ENCODE results near the gene MAPT. TPM values are rescaled to one million over a fixed set of nuclear protein-coding genes. Genes with fewer than 3 reads are reported as not detected.

MAPT gene
- total and polyA plus RNA-seq, 2 of the 13 experiments (the other 11 are each of a cell fraction or from before 2014, with no cell fraction given): 2.1 to 2.8 TPM

GRCh38 chr17:45965812-45966211, 71.5 kb downstream of the MAPT start:
- Histone ChIP-seq H3K4me2 (ENCODE audit: low read depth, low read length) (no peak overlapping the region), H3K79me2 (ENCODE audit: insufficient read depth, low read length) (no peaks in the 10 kb centered on the region), H3K27me3 (ENCODE audit: control insufficient read depth in 1 of 2, insufficient read depth in 2 of 2, low read length in 2 of 2) (no peaks in the 10 kb centered on the region), H3K4me3 (replicated peaks in 1 of 3; ENCODE audit: insufficient read depth in 1 of 3, low read depth in 2 of 3, low read length in 3 of 3) (no peak overlapping the region), H2AFZ (ENCODE audit: low read length) (no peak overlapping the region), H3K9me3 (ENCODE audit: low read length) (no peaks in the 10 kb centered on the region), H3K27ac (ENCODE audit: extremely low read length, insufficient read depth, low read length) (no peak overlapping the region), H3K36me3 (replicated peaks in 1 of 2; ENCODE audit: control insufficient read depth in 1 of 2, insufficient read depth in 2 of 2, low read length in 2 of 2) (no peaks in the 10 kb centered on the region), H3K4me1 (ENCODE audit: insufficient read depth, low read length) (no peaks in the 10 kb centered on the region), H3K9ac (ENCODE audit: insufficient read depth, low read depth, low read length) (no peak overlapping the region), H4K20me1 (ENCODE audit: insufficient read depth, low read length) (no peaks in the 10 kb centered on the region)
- DNase-seq (ENCODE audit: low spot score): no peak
- 90% methylated on average over 4 of the region's 4 CpGs for WGBS (ENCODE audit: low lambda C conversion rate)
- BruUV-seq (replicated peaks): no TSS peak
- no peak for ATAC-seq
- intact Hi-C loops (cut with micrococcal nuclease; ENCODE audit: unreplicated experiment) (no loop called here), in situ Hi-C loops (cut with HindIII; ENCODE audit: extremely low pct_ligation_motif_present, low pct_unique_long_range_greater_than_20kb) (no loop called here)
- TF ChIP-seq RCOR2 (CRISPR knock-in tag; IDR thresholded peaks at IDR 0.05) (no peak), ZNF17 (CRISPR knock-in tag; IDR thresholded peaks at IDR 0.05) (no peak), TCF7L2 (IDR thresholded peaks at IDR 0.05; ENCODE audit: low read depth, low read length) (no peak), ZNF83 (CRISPR knock-in tag; IDR thresholded peaks at IDR 0.05; ENCODE audit: borderline replicate concordance) (no peak), PAXIP1 (CRISPR knock-in tag; conservative IDR thresholded peaks at IDR 0.05) (no peak), ZBTB3 (CRISPR knock-in tag; IDR thresholded peaks at IDR 0.05; ENCODE audit: borderline replicate concordance, low read depth) (no peak), ZNF329 (CRISPR knock-in tag; IDR thresholded peaks at IDR 0.05; ENCODE audit: low read depth) (no peak)
- TF ChIP-seq, protein P1, sequence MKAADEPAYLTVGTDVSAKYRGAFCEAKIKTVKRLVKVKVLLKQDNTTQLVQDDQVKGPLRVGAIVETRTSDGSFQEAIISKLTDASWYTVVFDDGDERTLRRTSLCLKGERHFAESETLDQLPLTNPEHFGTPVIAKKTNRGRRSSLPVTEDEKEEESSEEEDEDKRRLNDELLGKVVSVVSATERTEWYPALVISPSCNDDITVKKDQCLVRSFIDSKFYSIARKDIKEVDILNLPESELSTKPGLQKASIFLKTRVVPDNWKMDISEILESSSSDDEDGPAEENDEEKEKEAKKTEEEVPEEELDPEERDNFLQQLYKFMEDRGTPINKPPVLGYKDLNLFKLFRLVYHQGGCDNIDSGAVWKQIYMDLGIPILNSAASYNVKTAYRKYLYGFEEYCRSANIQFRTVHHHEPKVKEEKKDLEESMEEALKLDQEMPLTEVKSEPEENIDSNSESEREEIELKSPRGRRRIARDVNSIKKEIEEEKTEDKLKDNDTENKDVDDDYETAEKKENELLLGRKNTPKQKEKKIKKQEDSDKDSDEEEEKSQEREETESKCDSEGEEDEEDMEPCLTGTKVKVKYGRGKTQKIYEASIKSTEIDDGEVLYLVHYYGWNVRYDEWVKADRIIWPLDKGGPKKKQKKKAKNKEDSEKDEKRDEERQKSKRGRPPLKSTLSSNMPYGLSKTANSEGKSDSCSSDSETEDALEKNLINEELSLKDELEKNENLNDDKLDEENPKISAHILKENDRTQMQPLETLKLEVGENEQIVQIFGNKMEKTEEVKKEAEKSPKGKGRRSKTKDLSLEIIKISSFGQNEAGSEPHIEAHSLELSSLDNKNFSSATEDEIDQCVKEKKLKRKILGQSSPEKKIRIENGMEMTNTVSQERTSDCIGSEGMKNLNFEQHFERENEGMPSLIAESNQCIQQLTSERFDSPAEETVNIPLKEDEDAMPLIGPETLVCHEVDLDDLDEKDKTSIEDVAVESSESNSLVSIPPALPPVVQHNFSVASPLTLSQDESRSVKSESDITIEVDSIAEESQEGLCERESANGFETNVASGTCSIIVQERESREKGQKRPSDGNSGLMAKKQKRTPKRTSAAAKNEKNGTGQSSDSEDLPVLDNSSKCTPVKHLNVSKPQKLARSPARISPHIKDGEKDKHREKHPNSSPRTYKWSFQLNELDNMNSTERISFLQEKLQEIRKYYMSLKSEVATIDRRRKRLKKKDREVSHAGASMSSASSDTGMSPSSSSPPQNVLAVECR (CRISPR knock-in tag; IDR thresholded peaks at IDR 0.05; ENCODE audit: borderline replicate concordance): no peak
- no peak for FAIRE-seq
- POLR2A ChIA-PET: no interaction called here
- CTCF ChIA-PET (ENCODE audit: low intra/inter-chr PET ratio, low total read pairs): no interaction called here

Measured in HepG2 (cell line).